Activated CD8-positive, alpha-beta memory T cell treated with anti-CD3 and anti-CD28 coated beads, Interleukin-2, amount 50 U/mL, for 4 hours (primary cell): Measurements from ENCODE around the gene CDK15.
A peak's percentile ranks its signal among the peaks of the same experiment; 100 is the strongest.
"Not testable (repeated sequence)": the region's sequence is repeated elsewhere in the genome, so short reads cannot be mapped to it uniquely, and the experiment has no call there.

Experiments used
- DNase-seq: peaks from one replicate; pipeline ENCODE4 v3.0.0-alpha.2; 2020

Gene CDK15

GRCh38 chr2:201833781-201834180, 27.4 kb downstream of the CDK15 start:
- DNase-seq = no peak

- DNase-seq = no peak
Measured at GRCh38 chr2:201835066-201835465, 28.7 kb downstream of the CDK15 start.

- no peak for DNase-seq
Measured at GRCh38 chr2:201837391-201837790, 31.1 kb downstream of the CDK15 start.

GRCh38 chr2:201837824-201838431, 31.6 kb downstream of the CDK15 start:
- no peak for DNase-seq

- DNase-seq = no peak
Measured at GRCh38 chr2:201839727-201840126, 33.4 kb downstream of the CDK15 start.

- DNase-seq = no peak
Measured at GRCh38 chr2:201840726-201841125, 34.4 kb downstream of the CDK15 start.

- DNase-seq = no peak
Measured at GRCh38 chr2:201842131-201842860, 36.0 kb downstream of the CDK15 start.

GRCh38 chr2:201844922-201845321, 38.6 kb downstream of the CDK15 start:
- DNase-seq = not testable (repeated sequence)

- DNase-seq = no peak
Measured at GRCh38 chr2:201847481-201847880, 41.1 kb downstream of the CDK15 start.

GRCh38 chr2:201852462-201852861, 46.1 kb downstream of the CDK15 start:
- DNase-seq = no peak

- no peak for DNase-seq
Measured at GRCh38 chr2:201852878-201853415, 46.6 kb downstream of the CDK15 start.

GRCh38 chr2:201854221-201854801, 48.0 kb downstream of the CDK15 start:
- no peak for DNase-seq

GRCh38 chr2:201854841-201855240, 48.5 kb downstream of the CDK15 start:
- DNase-seq = no peak

- no peak for DNase-seq
Measured at GRCh38 chr2:201855356-201855755, 49.0 kb downstream of the CDK15 start.

- no peak for DNase-seq
Measured at GRCh38 chr2:201857326-201857725, 51.0 kb downstream of the CDK15 start.

GRCh38 chr2:201858281-201859184, 52.2 kb downstream of the CDK15 start:
- DNase-seq = peak; percentile 17

GRCh38 chr2:201859949-201860348, 53.6 kb downstream of the CDK15 start:
- DNase-seq = no peak

- DNase-seq = peak; percentile 20
Measured at GRCh38 chr2:201860636-201861066, 54.3 kb downstream of the CDK15 start.

- DNase-seq = no peak
Measured at GRCh38 chr2:201862843-201863242, 56.5 kb downstream of the CDK15 start.

- DNase-seq = no peak
Measured at GRCh38 chr2:201866643-201867473, 60.5 kb downstream of the CDK15 start.

- DNase-seq = no peak
Measured at GRCh38 chr2:201871471-201871870, 65.1 kb downstream of the CDK15 start.

GRCh38 chr2:201872591-201872990, 66.3 kb downstream of the CDK15 start:
- DNase-seq = no peak
